ENCODE measurements around the gene LSS.

DNA sequence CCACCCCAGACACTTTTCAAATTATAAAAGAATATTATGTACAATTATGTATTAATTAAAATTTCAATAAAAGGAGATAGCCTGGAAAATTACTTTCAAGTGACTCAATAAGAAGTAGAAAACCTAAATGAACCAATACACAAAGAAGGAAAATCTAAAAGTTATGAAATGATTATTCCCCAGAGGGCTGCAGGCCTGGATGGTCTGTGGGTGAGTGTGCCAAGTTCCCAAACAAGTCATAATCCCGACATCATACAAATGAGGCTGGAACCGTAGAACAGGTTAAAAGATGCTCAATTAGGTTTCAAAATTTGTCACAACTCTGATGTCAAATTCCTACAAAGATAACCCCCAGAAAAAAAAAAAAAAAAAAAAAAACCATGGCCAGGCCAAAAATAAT, 57.0 kb downstream of the LSS start:
- no peak for TF ChIP-seq POU2F2 (IDR thresholded peaks at IDR 0.05; ENCODE audit: borderline replicate concordance, low read depth, low read length)
- TF ChIP-seq CBX5 (IDR thresholded peaks at IDR 0.05; ENCODE audit: low read depth) = no peak
- TF ChIP-seq, protein P1, sequence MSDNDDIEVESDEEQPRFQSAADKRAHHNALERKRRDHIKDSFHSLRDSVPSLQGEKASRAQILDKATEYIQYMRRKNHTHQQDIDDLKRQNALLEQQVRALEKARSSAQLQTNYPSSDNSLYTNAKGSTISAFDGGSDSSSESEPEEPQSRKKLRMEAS (IDR thresholded peaks at IDR 0.05; ENCODE audit: low read depth, low read length) = no peak
- TF ChIP-seq, protein P2, sequence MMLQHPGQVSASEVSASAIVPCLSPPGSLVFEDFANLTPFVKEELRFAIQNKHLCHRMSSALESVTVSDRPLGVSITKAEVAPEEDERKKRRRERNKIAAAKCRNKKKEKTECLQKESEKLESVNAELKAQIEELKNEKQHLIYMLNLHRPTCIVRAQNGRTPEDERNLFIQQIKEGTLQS (IDR thresholded peaks at IDR 0.05; ENCODE audit: borderline replicate concordance, extremely low read depth, low read depth, low read length) = no peak
- no peak for TF ChIP-seq STAT1 (conservative IDR thresholded peaks at IDR 0.05)
- TF ChIP-seq, protein P3, sequence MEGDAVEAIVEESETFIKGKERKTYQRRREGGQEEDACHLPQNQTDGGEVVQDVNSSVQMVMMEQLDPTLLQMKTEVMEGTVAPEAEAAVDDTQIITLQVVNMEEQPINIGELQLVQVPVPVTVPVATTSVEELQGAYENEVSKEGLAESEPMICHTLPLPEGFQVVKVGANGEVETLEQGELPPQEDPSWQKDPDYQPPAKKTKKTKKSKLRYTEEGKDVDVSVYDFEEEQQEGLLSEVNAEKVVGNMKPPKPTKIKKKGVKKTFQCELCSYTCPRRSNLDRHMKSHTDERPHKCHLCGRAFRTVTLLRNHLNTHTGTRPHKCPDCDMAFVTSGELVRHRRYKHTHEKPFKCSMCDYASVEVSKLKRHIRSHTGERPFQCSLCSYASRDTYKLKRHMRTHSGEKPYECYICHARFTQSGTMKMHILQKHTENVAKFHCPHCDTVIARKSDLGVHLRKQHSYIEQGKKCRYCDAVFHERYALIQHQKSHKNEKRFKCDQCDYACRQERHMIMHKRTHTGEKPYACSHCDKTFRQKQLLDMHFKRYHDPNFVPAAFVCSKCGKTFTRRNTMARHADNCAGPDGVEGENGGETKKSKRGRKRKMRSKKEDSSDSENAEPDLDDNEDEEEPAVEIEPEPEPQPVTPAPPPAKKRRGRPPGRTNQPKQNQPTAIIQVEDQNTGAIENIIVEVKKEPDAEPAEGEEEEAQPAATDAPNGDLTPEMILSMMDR (IDR thresholded peaks at IDR 0.05 in 2 of 3, conservative IDR thresholded peaks at IDR 0.05 in 1 of 3; ENCODE audit: control insufficient read depth in 2 of 3, extremely low read depth in 1 of 3, insufficient read depth in 1 of 3, low read depth in 3 of 3, low read length in 3 of 3) = no peak
- TF ChIP-seq HDAC2 (IDR thresholded peaks at IDR 0.05) = no peak
- TF ChIP-seq RFX5 (IDR thresholded peaks at IDR 0.05; ENCODE audit: low read depth, low read length) = no peak
- TF ChIP-seq HDGF (IDR thresholded peaks at IDR 0.05) = no peak

Measured in GM12878 (cell line).